Liver (tissue), 3 donors: ENCODE measurements around the gene GABRB1.

Source experiments
- CTCF ChIP-seq: fragments of 150-350 bp; IDR thresholded peaks from 2 replicates; pipeline ENCODE4 v1.5.1; 2017; ENCODE audit warnings: improper control_type of control experiment, low read depth, low read length; ENCODE audit not compliant: missing input control
- GABPA ChIP-seq, 2 donors: IDR thresholded peaks in 1 of 2; conservative IDR thresholded peaks in 1 of 2; 2 replicates each; pipeline ENCODE4 v1.6.1; 2016; ENCODE audit warnings: antibody characterized with exemption in 2 of 2, mild to moderate bottlenecking in 1 of 2, moderate library complexity in 1 of 2
- HNF4A ChIP-seq, 2 donors: conservative IDR thresholded peaks; 2 replicates each; pipeline ENCODE4 v1.6.1; 2016; ENCODE audit warnings: antibody characterized with exemption in 2 of 2, mild to moderate bottlenecking in 2 of 2
- HNF4G ChIP-seq: IDR thresholded peaks from 2 replicates; pipeline ENCODE4 v1.6.1; 2016; ENCODE audit warnings: antibody characterized with exemption
- JUND ChIP-seq, 2 donors: IDR thresholded peaks; 2 replicates each; pipeline ENCODE4 v1.6.1; 2016; ENCODE audit warnings: antibody characterized with exemption in 2 of 2
- RAD21 ChIP-seq, 2 donors: IDR thresholded peaks; 2 replicates each; pipeline ENCODE4 v1.6.1; 2016; ENCODE audit warnings: antibody characterized with exemption in 2 of 2, mild to moderate bottlenecking in 2 of 2
- REST ChIP-seq: IDR thresholded peaks from 2 replicates; pipeline ENCODE4 v1.6.1; 2016; ENCODE audit warnings: antibody characterized with exemption, mild to moderate bottlenecking
- RXRA ChIP-seq, 2 donors: IDR thresholded peaks; 2 replicates each; pipeline ENCODE4 v1.6.1; 2017 to 2018; ENCODE audit warnings: antibody characterized with exemption in 2 of 2, mild to moderate bottlenecking in 1 of 2
- SP1 ChIP-seq: IDR thresholded peaks from 2 replicates; pipeline ENCODE4 v1.6.1; 2018; ENCODE audit warnings: antibody characterized with exemption, mild to moderate bottlenecking
- TAF1 ChIP-seq: conservative IDR thresholded peaks from 2 replicates; pipeline ENCODE4 v1.6.1; 2016; ENCODE audit warnings: antibody characterized with exemption, mild to moderate bottlenecking
- YY1 ChIP-seq: IDR thresholded peaks from 2 replicates; pipeline ENCODE4 v1.6.1; 2016; ENCODE audit warnings: antibody characterized with exemption, mild to moderate bottlenecking
- ZBTB33 ChIP-seq: IDR thresholded peaks from 2 replicates; pipeline ENCODE4 v1.6.1; 2016; ENCODE audit warnings: antibody characterized with exemption
- TF ChIP-seq, protein P1 (sequence below): IDR thresholded peaks from 2 replicates; pipeline ENCODE4 v1.6.1; 2016; ENCODE audit warnings: antibody characterized with exemption
- TF ChIP-seq, protein P2 (sequence below): IDR thresholded peaks from 2 replicates; pipeline ENCODE4 v1.6.1; 2016; ENCODE audit warnings: antibody characterized with exemption
- donor health status: healthy.
- donor health status: healthy.

GRCh38 chr4:47207555-47207954 is 176.2 kb downstream of the GABRB1 start:
- TF ChIP-seq CTCF (no peak), REST (no peak), RAD21 (IDR thresholded peaks at IDR 0.05) (no peak), GABPA (IDR thresholded peaks at IDR 0.05 in 1 of 2, conservative IDR thresholded peaks at IDR 0.05 in 1 of 2) (no peak), YY1 (no peak), JUND (IDR thresholded peaks at IDR 0.05) (no peak), ZBTB33 (no peak), RXRA (IDR thresholded peaks at IDR 0.05) (no peak), HNF4G (no peak), HNF4A (conservative IDR thresholded peaks at IDR 0.05) (no peak), SP1 (no peak), TAF1 (no peak)
- TF ChIP-seq, protein P1, sequence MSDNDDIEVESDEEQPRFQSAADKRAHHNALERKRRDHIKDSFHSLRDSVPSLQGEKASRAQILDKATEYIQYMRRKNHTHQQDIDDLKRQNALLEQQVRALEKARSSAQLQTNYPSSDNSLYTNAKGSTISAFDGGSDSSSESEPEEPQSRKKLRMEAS: no peak
- TF ChIP-seq, protein P2, sequence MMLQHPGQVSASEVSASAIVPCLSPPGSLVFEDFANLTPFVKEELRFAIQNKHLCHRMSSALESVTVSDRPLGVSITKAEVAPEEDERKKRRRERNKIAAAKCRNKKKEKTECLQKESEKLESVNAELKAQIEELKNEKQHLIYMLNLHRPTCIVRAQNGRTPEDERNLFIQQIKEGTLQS: no peak
